Activated T-cell treated with anti-CD3 and anti-CD28 coated beads for 1 hour (primary cell): ENCODE measurements around the gene NOS2.
A peak's percentile ranks its signal among the peaks of the same experiment; 100 is the strongest.
"Not testable (repeated sequence)": the region's sequence is repeated elsewhere in the genome, so short reads cannot be mapped to it uniquely, and the experiment has no call there.

Experiments used
- DNase-seq: peaks from one replicate; pipeline ENCODE4 v3.0.0-alpha.2; 2020; ENCODE audit warnings: low read depth

NOS2 gene

GRCh38 chr17:27800522-27800921 is at the start of gene NOS2:
NOS2 (minus strand) TSS chr17:27800529; CDS start chr17:27798809, 1,720 bp downstream.
- DNase-seq: no peak

GRCh38 chr17:27849474-27850185 is 49.3 kb upstream of the NOS2 start:
- DNase-seq: no peak

GRCh38 chr17:27848931-27849330 is 48.6 kb upstream of the NOS2 start:
- no peak for DNase-seq

- not testable (repeated sequence) for DNase-seq
These were observed 46.5 kb upstream of the NOS2 start for GRCh38 chr17:27846808-27847307.

- DNase-seq: peak; percentile 0
These were observed 45.8 kb upstream of the NOS2 start for GRCh38 chr17:27846042-27846655.

GRCh38 chr17:27845264-27846041 is 45.1 kb upstream of the NOS2 start:
- no peak for DNase-seq

- DNase-seq: no peak
These were observed 40.4 kb upstream of the NOS2 start for GRCh38 chr17:27840688-27841087.

GRCh38 chr17:27840406-27840678 is 40.0 kb upstream of the NOS2 start:
- not testable (repeated sequence) for DNase-seq

GRCh38 chr17:27839571-27840405 is 39.5 kb upstream of the NOS2 start:
- not testable (repeated sequence) for DNase-seq

- not testable (repeated sequence) for DNase-seq
These were observed 38.3 kb upstream of the NOS2 start for GRCh38 chr17:27838607-27839006.

- not testable (repeated sequence) for DNase-seq
These were observed 37.4 kb upstream of the NOS2 start for GRCh38 chr17:27837769-27838168.

- DNase-seq: no peak
These were observed 36.3 kb upstream of the NOS2 start for GRCh38 chr17:27836651-27837050.

- no peak for DNase-seq
These were observed 34.2 kb upstream of the NOS2 start for GRCh38 chr17:27834571-27834970.

GRCh38 chr17:27832831-27833230 is 32.5 kb upstream of the NOS2 start:
- DNase-seq: no peak

GRCh38 chr17:27829888-27830287 is 29.6 kb upstream of the NOS2 start:
- not testable (repeated sequence) for DNase-seq

GRCh38 chr17:27829143-27829711 is 28.9 kb upstream of the NOS2 start:
- DNase-seq: not testable (repeated sequence)

- no peak for DNase-seq
These were observed 25.1 kb upstream of the NOS2 start for GRCh38 chr17:27825459-27825858.

- DNase-seq: no peak
These were observed 24.4 kb upstream of the NOS2 start for GRCh38 chr17:27824745-27825144.

GRCh38 chr17:27824176-27824715 is 23.9 kb upstream of the NOS2 start:
- no peak for DNase-seq

GRCh38 chr17:27822108-27822507 is 21.8 kb upstream of the NOS2 start:
- not testable (repeated sequence) for DNase-seq

- DNase-seq: no peak
These were observed 21.0 kb upstream of the NOS2 start for GRCh38 chr17:27821318-27821717.
